ENCODE results near the gene BTBD1. TPM values are rescaled to one million over a fixed set of nuclear protein-coding genes. Genes with fewer than 3 reads are reported as not detected.
"Not testable (repeated sequence)": the region's sequence is repeated elsewhere in the genome, so short reads cannot be mapped to it uniquely, and the experiment has no call there.

The BTBD1 gene
- total RNA-seq, 2 experiments from 2014 or later, result 58.3 to 77.6 TPM

- H3K4me1 Mint-ChIP-seq; intact Hi-C loops (cut with DNase I, micrococcal nuclease); H3K36me3 Mint-ChIP-seq (ENCODE audit: low read depth); POLR2A ChIA-PET; H3K9me3 Mint-ChIP-seq (ENCODE audit: low read depth); DNase-seq; H3K4me3 Mint-ChIP-seq; H3K27me3 Mint-ChIP-seq; ATAC-seq: not testable (repeated sequence)
- CTCF ChIA-PET, result interaction anchor here (0.8 kb wide), 1 partner anchor 1055 kb away, joined by 3 read pairs; no protein-coding TSS in a partner anchor
- peak overlapping the region; percentile 58 for H3K27ac Mint-ChIP-seq
Observed at GRCh38 chr15:83091965-83092308, 24.9 kb upstream of the BTBD1 start.

- Mint-ChIP-seq H3K4me3 (no peak overlapping the region), H3K27me3 (peaks cover 3% of the 10 kb centered on the region), H3K27ac (no peak overlapping the region), H3K9me3 (ENCODE audit: low read depth) (no peaks in the 10 kb centered on the region), H3K36me3 (ENCODE audit: low read depth) (no peaks in the 10 kb centered on the region), H3K4me1 (peaks cover 7% of the 10 kb centered on the region)
- DNase-seq, result no peak
- intact Hi-C loops (cut with DNase I, micrococcal nuclease), result no loop called here
- ChIA-PET POLR2A (no interaction called here), CTCF (no interaction called here)
- no peak for ATAC-seq
Observed at GRCh38 chr15:83090465-83090864, 23.4 kb upstream of the BTBD1 start.

- Mint-ChIP-seq H3K9me3 (ENCODE audit: low read depth) (no peaks in the 10 kb centered on the region), H3K27ac (no peak overlapping the region), H3K27me3 (peaks cover 5% of the 10 kb centered on the region), H3K4me3 (no peak overlapping the region), H3K36me3 (ENCODE audit: low read depth) (no peaks in the 10 kb centered on the region), H3K4me1 (peaks cover 7% of the 10 kb centered on the region)
- CTCF ChIA-PET, result no interaction called here
- intact Hi-C loops (cut with DNase I, micrococcal nuclease), result no loop called here
- DNase-seq (no peak), ATAC-seq (no peak)
- POLR2A ChIA-PET, result no interaction called here
Observed at GRCh38 chr15:83088876-83089275, 21.8 kb upstream of the BTBD1 start.

GRCh38 chr15:83087576-83087975 is 20.5 kb upstream of the BTBD1 start:
- Mint-ChIP-seq H3K4me1 (peaks cover 6% of the 10 kb centered on the region), H3K9me3 (ENCODE audit: low read depth) (no peaks in the 10 kb centered on the region), H3K4me3 (no peak overlapping the region), H3K36me3 (ENCODE audit: low read depth) (no peaks in the 10 kb centered on the region), H3K27ac (no peak overlapping the region), H3K27me3 (peaks cover 6% of the 10 kb centered on the region)
- DNase-seq, result no peak
- intact Hi-C loops (cut with DNase I, micrococcal nuclease), result no loop called here
- ATAC-seq, result no peak
- CTCF ChIA-PET, result interaction anchor here (0.6 kb wide), 1 partner anchor 73 kb away, joined by 3 read pairs; no protein-coding TSS in a partner anchor
- POLR2A ChIA-PET, result no interaction called here

GRCh38 chr15:83085864-83086552 is 19.0 kb upstream of the BTBD1 start:
- H3K9me3 Mint-ChIP-seq (ENCODE audit: low read depth); H3K4me1 Mint-ChIP-seq; POLR2A ChIA-PET; DNase-seq; H3K36me3 Mint-ChIP-seq (ENCODE audit: low read depth); ATAC-seq; H3K27ac Mint-ChIP-seq; intact Hi-C loops (cut with DNase I, micrococcal nuclease); H3K4me3 Mint-ChIP-seq: not testable (repeated sequence)
- CTCF ChIA-PET, result interaction anchor here (1.2 kb wide), 1 partner anchor 14 kb away, joined by 4 read pairs; no protein-coding TSS in a partner anchor
- peaks cover 13% of the 10 kb centered on the region for H3K27me3 Mint-ChIP-seq

GRCh38 chr15:83085461-83085860 is 18.4 kb upstream of the BTBD1 start:
- DNase-seq; H3K4me1 Mint-ChIP-seq; POLR2A ChIA-PET; H3K9me3 Mint-ChIP-seq (ENCODE audit: low read depth); H3K36me3 Mint-ChIP-seq (ENCODE audit: low read depth); H3K27ac Mint-ChIP-seq; H3K4me3 Mint-ChIP-seq; intact Hi-C loops (cut with DNase I, micrococcal nuclease); ATAC-seq: not testable (repeated sequence)
- peaks cover 13% of the 10 kb centered on the region for H3K27me3 Mint-ChIP-seq
- CTCF ChIA-PET, result interaction anchor here (1.2 kb wide), 1 partner anchor 14 kb away, joined by 4 read pairs; no protein-coding TSS in a partner anchor

- intact Hi-C loops (cut with DNase I, micrococcal nuclease), result no loop called here
- ChIA-PET POLR2A (no interaction called here), CTCF (interaction anchor here (0.7 kb wide), 1 partner anchor 779 kb away, joined by 4 read pairs; no protein-coding TSS in a partner anchor)
- DNase-seq (no peak), ATAC-seq (no peak)
- H3K9me3 Mint-ChIP-seq (ENCODE audit: low read depth), result no peaks in the 10 kb centered on the region
- no peak overlapping the region for H3K27ac Mint-ChIP-seq
- H3K4me1 Mint-ChIP-seq, result peaks cover 2% of the 10 kb centered on the region
- H3K4me3 Mint-ChIP-seq, result no peak overlapping the region
- no peaks in the 10 kb centered on the region for H3K36me3 Mint-ChIP-seq (ENCODE audit: low read depth)
- H3K27me3 Mint-ChIP-seq, result peaks cover 23% of the 10 kb centered on the region
Observed at GRCh38 chr15:83082730-83083386, 15.8 kb upstream of the BTBD1 start.

- ATAC-seq (no peak), DNase-seq (no peak)
- no peaks in the 10 kb centered on the region for H3K9me3 Mint-ChIP-seq (ENCODE audit: low read depth)
- H3K27ac Mint-ChIP-seq, result no peak overlapping the region
- no peaks in the 10 kb centered on the region for H3K36me3 Mint-ChIP-seq (ENCODE audit: low read depth)
- H3K27me3 Mint-ChIP-seq, result peaks cover 28% of the 10 kb centered on the region
- no peak overlapping the region for H3K4me3 Mint-ChIP-seq
- ChIA-PET POLR2A (no interaction called here), CTCF (no interaction called here)
- intact Hi-C loops (cut with DNase I, micrococcal nuclease), result no loop called here
- peaks cover 2% of the 10 kb centered on the region for H3K4me1 Mint-ChIP-seq
Observed at GRCh38 chr15:83081256-83082014, 14.4 kb upstream of the BTBD1 start.

GRCh38 chr15:83078712-83079111 is 11.7 kb upstream of the BTBD1 start:
- no peaks in the 10 kb centered on the region for H3K36me3 Mint-ChIP-seq (ENCODE audit: low read depth)
- CTCF ChIA-PET, result interaction anchor here (0.7 kb wide), 1 partner anchor 370 kb away, joined by 3 read pairs; no protein-coding TSS in a partner anchor
- POLR2A ChIA-PET, result no interaction called here
- ATAC-seq, result no peak
- H3K27ac Mint-ChIP-seq, result no peak overlapping the region
- H3K4me3 Mint-ChIP-seq, result no peak overlapping the region
- peaks cover 35% of the 10 kb centered on the region for H3K27me3 Mint-ChIP-seq
- H3K4me1 Mint-ChIP-seq, result peaks cover 2% of the 10 kb centered on the region
- no peak for DNase-seq
- intact Hi-C loops (cut with DNase I, micrococcal nuclease), result no loop called here
- H3K9me3 Mint-ChIP-seq (ENCODE audit: low read depth), result peaks cover 10% of the 10 kb centered on the region

DNA sequence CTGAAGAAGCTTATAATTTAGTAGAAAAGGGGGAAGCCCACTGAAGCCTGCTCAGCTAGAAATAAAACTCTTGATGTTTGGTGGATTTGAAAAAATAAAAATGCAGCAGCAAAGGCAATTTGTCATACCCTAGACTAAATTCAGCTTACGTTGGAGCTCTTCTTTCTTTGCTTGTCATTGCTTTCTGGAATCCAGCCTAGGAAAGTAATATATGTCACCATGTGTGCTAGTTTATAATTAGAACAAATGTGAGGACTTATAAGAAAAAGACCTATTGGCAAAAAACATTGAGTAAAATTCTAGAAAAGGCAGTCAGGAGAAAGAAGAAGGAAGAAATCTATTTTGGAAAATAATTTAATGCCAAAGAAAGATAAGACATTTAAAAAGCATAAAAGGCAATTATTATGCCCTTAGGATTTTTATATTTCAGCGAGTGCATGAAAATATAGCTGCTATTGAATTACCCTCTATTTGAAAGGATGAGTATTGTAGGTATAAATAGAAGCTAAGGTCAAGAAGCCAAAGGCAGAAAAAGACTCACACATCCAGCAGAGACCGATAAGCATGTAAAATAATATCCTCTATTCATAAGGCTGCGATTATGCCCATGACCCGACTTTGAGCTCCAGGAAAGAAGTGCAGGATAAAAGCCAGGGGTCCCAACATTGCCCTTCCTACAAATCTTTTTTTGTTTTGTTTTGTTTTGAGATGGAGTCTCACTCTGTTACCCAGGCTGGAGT is 10.6 kb upstream of the BTBD1 start:
- DNase-seq (no peak), ATAC-seq (no peak)
- Mint-ChIP-seq H3K4me1 (peaks cover 2% of the 10 kb centered on the region), H3K9me3 (ENCODE audit: low read depth) (peaks cover 10% of the 10 kb centered on the region), H3K27me3 (peaks cover 33% of the 10 kb centered on the region), H3K27ac (no peak overlapping the region), H3K4me3 (no peak overlapping the region), H3K36me3 (ENCODE audit: low read depth) (no peaks in the 10 kb centered on the region)
- CTCF ChIA-PET, result interaction anchor here (0.7 kb wide), 1 partner anchor 517 kb away, joined by 3 read pairs; no protein-coding TSS in a partner anchor
- intact Hi-C loops (cut with DNase I, micrococcal nuclease), result no loop called here
- POLR2A ChIA-PET, result no interaction called here

GRCh38 chr15:83069211-83069642 is 2.2 kb upstream of the BTBD1 start:
- intact Hi-C loops (cut with DNase I, micrococcal nuclease), result loop anchor here in 1 of 2 experiments (5.0 kb wide), 2 partner anchors 807 to 1022 kb away; partner anchors contain the start of genes EFL1, MEX3B and SAXO2
- ATAC-seq (peak; percentile 14), DNase-seq (peak; percentile 59)
- not testable (repeated sequence) for H3K9me3 Mint-ChIP-seq (ENCODE audit: low read depth); H3K27me3 Mint-ChIP-seq; H3K4me3 Mint-ChIP-seq; H3K27ac Mint-ChIP-seq
- ChIA-PET POLR2A (interaction anchor here (1.2 kb wide), 1 partner anchor 59 kb away, joined by 8 read pairs; no protein-coding TSS in a partner anchor), CTCF (interaction anchor here (1.2 kb wide), 1 partner anchor 57 kb away, joined by 4 read pairs; no protein-coding TSS in a partner anchor)
- H3K4me1 Mint-ChIP-seq, result peaks cover 20% of the 10 kb centered on the region
- H3K36me3 Mint-ChIP-seq (ENCODE audit: low read depth), result peaks cover 14% of the 10 kb centered on the region

Data from activated CD4-positive, alpha-beta T cell treated with anti-CD3 and anti-CD28 coated beads for 36 hours (primary cell).